GM12865 (cell line): ENCODE data around the gene SLC39A8.

Experiments
- DNase-seq: peaks from one replicate; pipeline ENCODE4 v3.0.0; 2010; ENCODE audit warnings: low read depth
- H3K4me3 ChIP-seq: 2 replicates; pipeline ENCODE4 v1.5.1; 2011; ENCODE audit warnings: mild to moderate bottlenecking, low read depth, low read length, control low read depth
- CTCF ChIP-seq: IDR thresholded peaks from 2 replicates; pipeline ENCODE4 v1.5.1; 2011; ENCODE audit warnings: low read length, control low read depth, low read depth, inconsistent platforms; ENCODE audit not compliant: insufficient read depth; ENCODE audit errors: missing control alignments

Gene SLC39A8

GRCh38 chr4:102259081-102259480 lies 86.2 kb downstream of the SLC39A8 start:
- no peak overlapping the region for H3K4me3 ChIP-seq
- DNase-seq = no peak
- no peak for TF ChIP-seq CTCF

GRCh38 chr4:102256321-102256720 lies 89.0 kb downstream of the SLC39A8 start:
- H3K4me3 ChIP-seq = no peak overlapping the region
- TF ChIP-seq CTCF = no peak
- DNase-seq = no peak

GRCh38 chr4:102253860-102254259 lies 91.4 kb downstream of the SLC39A8 start:
- no peak for DNase-seq
- no peak overlapping the region for H3K4me3 ChIP-seq
- TF ChIP-seq CTCF = no peak

- no peak for TF ChIP-seq CTCF
- no peak overlapping the region for H3K4me3 ChIP-seq
- no peak for DNase-seq
These were observed 93.1 kb downstream of the SLC39A8 start for GRCh38 chr4:102252171-102252570.

- no peak for DNase-seq
- H3K4me3 ChIP-seq = no peak overlapping the region
- TF ChIP-seq CTCF = no peak
These were observed 94.9 kb downstream of the SLC39A8 start for GRCh38 chr4:102250341-102250740.

- H3K4me3 ChIP-seq = no peak overlapping the region
- DNase-seq = no peak
- TF ChIP-seq CTCF = no peak
These were observed 98.2 kb downstream of the SLC39A8 start for GRCh38 chr4:102247041-102247440.

GRCh38 chr4:102246416-102246815 lies 98.9 kb downstream of the SLC39A8 start:
- no peak for TF ChIP-seq CTCF
- DNase-seq = no peak
- H3K4me3 ChIP-seq = no peak overlapping the region
